GM13976 (cell line): Measurements from ENCODE around the gene ASS1.

Source experiments
- DNase-seq: peaks from one replicate; pipeline ENCODE4 v3.0.0; 2012; ENCODE audit warnings: low spot score
- in situ Hi-C: fragments of 300-500 bp; cut with MboI; formaldehyde crosslinking; loops from one replicate; pipeline ENCODE4 v1.12.0; 2022; ENCODE audit warnings: low sequenced_read_pairs, mixed read lengths, inconsistent platforms; ENCODE audit not compliant: unreplicated experiment
- TF ChIP-seq, protein P1 (sequence below): IDR thresholded peaks from 2 replicates; pipeline ENCODE4 v1.5.1; 2012; ENCODE audit warnings: borderline replicate concordance, mild to moderate bottlenecking; ENCODE audit not compliant: insufficient read depth; ENCODE audit errors: extremely low read depth, missing control alignments, control extremely low read depth

ASS1 gene

DNA sequence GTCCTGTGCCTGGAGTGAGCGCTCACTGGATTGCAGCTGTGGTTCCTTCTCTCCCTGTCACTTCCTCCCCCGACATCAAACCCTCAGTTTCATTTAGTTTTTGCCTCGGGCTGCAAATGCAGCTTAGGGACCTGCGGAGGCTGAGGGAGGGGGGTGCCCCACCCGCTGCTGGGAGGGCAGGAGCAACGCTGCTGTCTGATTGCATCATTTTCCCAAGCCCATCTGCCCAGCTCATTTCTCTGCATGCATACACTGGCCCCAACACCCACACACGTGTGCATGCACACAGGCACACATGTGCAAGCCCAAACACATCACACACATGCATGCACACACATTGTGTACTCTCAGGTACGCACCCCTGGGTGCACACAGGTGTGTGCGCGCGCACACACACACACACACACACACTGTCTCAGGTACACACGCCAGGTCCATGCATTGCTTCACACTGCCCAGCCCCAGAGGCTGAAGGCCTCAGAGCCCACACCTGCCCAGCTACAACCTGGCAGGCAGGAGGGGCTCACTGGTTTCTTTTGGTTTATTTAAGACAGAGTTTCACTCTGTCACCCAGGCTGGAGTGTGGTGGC is 3.4 kb downstream of the ASS1 start:
- in situ Hi-C loops = no loop called here
- DNase-seq = no peak
- TF ChIP-seq, protein P1, sequence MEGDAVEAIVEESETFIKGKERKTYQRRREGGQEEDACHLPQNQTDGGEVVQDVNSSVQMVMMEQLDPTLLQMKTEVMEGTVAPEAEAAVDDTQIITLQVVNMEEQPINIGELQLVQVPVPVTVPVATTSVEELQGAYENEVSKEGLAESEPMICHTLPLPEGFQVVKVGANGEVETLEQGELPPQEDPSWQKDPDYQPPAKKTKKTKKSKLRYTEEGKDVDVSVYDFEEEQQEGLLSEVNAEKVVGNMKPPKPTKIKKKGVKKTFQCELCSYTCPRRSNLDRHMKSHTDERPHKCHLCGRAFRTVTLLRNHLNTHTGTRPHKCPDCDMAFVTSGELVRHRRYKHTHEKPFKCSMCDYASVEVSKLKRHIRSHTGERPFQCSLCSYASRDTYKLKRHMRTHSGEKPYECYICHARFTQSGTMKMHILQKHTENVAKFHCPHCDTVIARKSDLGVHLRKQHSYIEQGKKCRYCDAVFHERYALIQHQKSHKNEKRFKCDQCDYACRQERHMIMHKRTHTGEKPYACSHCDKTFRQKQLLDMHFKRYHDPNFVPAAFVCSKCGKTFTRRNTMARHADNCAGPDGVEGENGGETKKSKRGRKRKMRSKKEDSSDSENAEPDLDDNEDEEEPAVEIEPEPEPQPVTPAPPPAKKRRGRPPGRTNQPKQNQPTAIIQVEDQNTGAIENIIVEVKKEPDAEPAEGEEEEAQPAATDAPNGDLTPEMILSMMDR = no peak

DNA sequence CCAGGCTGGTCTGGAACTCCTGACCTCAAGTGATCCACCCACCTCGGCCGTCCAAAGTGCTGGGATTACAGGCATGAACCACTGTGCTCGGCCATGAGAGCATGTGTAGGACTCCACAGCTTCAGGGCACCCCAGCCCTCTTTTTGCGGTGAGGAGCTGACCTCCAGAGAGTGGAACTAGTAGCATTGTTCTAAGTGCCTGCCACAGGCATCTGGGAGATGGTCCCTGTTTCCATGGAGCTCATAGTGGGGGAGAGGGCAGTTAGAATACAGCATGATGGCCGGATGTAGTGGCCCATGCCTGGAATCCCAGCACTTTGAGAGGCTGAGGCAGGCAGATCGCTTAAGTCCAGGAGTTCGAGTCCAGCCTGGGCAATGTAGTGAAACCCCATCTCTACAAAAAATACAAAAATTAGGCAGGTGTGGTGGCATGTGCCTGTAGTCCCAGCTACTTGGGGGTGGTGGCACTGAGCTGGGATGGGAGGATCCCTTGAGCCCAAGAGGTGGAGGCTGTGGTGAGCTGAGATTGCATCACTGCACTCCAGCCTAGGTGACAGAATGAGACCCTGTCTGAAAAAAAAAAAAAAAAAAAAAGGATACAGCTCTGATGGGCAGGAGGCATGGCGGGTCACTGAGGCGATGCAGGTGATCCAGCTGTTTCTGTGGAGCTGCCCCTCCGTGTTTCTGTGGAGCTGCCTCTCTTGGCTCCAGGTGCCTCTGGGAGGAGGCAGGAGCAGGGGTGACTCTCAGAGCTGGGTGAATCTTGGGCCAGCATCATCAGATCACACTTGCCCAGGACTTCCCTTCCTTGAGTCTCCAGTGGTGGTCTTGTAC is 4.2 kb downstream of the ASS1 start:
- TF ChIP-seq, protein P1 = no peak
- in situ Hi-C loops = no loop called here
- DNase-seq = no peak

DNA sequence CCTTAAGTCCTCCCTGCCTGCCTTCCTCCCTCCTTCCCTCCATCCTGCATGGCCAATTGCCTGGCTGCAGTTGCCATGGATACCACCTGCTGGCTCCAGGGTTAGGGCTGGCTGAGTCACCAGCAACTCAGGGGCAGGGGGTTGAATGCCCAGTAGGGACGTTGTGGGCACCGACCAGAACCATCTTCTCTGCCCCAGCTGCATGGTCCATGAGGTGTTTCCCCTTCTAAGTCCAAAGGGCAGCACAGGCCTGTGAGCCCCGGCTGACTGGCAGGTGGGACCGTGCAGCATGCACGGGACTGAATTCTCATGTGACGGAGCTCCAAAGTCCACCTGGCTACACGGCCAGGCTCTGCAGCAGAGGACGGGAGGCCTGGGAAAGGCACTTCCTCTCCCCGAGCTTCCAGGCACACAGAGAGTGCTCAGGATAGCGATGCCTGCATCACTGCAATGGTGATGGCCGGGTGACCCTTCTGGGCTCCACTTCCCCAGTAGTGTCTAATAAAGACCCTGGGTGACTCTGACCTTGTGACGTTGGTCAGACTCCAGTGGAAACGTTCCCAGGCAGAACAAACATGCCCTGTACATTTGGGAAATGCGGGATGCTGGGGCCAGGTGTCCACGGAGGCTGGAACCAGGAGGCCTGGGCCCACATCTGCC is 5.7 kb downstream of the ASS1 start:
- in situ Hi-C loops = loop anchor here (25.0 kb wide), 1 partner anchor 237 kb away; the partner anchor contains the start of gene EXOSC2
- no peak for DNase-seq
- TF ChIP-seq, protein P1 = no peak

DNA sequence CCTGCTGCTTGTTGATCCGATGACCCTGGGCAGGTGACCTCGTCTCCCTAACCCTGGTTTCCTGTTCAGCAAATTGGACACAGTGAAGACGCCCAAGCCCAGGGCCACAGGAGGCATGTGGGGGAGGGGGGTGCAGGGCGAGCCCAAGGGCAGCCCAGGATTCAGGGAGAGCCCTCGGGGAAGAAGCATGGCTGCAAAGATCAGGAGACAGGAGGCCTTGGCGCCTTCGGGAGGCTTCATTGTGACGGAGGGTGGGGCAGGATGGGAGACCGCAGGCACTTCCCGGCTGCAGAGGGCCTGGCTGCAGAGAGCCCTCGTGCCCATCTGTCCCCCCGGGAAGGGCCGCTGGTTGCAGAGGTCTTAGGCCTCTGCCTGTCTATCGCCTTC is 6.2 kb downstream of the ASS1 start:
- TF ChIP-seq, protein P1 = no peak
- no peak for DNase-seq
- in situ Hi-C loops = loop anchor here (25.0 kb wide), 1 partner anchor 236 kb away; the partner anchor contains the start of gene EXOSC2

DNA sequence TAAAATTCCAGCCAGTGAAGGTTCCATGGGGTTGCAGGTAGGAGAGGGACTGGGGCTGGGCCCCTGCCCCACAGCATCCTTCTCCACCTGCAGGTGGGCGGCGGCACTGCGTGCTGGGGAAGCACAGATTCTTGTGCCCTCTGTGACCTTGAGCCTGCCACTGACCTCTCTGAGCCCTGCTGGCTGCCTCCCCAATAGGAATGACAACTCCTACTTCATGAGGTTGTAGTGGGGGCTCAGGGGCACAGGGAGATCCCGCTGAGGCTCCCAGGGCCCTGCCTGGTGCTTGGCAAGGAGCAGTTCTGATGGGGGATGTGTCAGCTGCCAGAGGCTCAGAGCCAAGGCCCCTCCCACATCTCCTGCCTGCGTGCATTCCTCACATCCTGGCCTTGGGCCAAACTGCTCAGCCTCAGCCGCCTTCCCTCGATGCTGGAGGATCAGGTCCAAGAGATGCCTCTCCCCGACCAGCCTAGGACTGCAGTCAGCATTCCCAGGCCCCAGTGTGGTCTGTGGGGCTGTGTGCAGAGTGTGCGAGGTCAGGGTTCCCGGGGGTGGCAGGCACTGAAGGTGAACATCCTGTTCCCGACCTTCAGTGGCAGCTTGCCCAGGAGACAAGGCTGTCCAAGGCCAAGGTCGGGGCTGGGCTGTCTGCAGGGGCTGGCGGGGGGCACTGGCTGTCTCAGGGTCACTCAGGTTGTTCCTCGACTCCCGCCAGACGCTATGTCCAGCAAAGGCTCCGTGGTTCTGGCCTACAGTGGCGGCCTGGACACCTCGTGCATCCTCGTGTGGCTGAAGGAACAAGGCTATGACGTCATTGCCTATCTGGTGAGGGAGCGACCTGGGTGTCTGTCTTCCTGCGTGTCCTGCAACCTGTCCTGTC is 7.0 kb downstream of the ASS1 start:
- no peak for DNase-seq
- in situ Hi-C loops = loop anchor here (25.0 kb wide), 1 partner anchor 236 kb away; the partner anchor contains the start of gene EXOSC2
- TF ChIP-seq, protein P1 = no peak
